Vagina (tissue), 2 donors: ENCODE data around the gene MKRN2OS. TPM values are rescaled to one million over a fixed set of nuclear protein-coding genes. Genes with fewer than 3 reads are reported as not detected.

Source experiments
- DNase-seq, 2 donors: peaks; one replicate each; pipeline ENCODE4 v3.0.0-alpha.2; 2017; ENCODE audit errors: extremely low spot score in 2 of 2
- H3K27ac ChIP-seq: fragments of 200-600 bp; sonication (generic); one replicate; pipeline ENCODE4 v1.5.1; 2019
- H3K27me3 ChIP-seq: fragments of 200-600 bp; sonication (generic); one replicate; pipeline ENCODE4 v1.5.1; 2019
- H3K36me3 ChIP-seq, 2 donors: fragments of 200-600 bp; sonication (generic); one replicate each; pipeline ENCODE4 v1.5.1; 2017 to 2019
- H3K4me1 ChIP-seq: fragments of 200-600 bp; sonication (generic); one replicate; pipeline ENCODE4 v1.5.1; 2019
- H3K4me3 ChIP-seq, 2 donors: fragments of 200-600 bp; sonication (generic); 1 replicate in 1 of 2; 2 replicates in 1 of 2; pipeline ENCODE4 v1.5.1; 2016 to 2019
- H3K9me3 ChIP-seq: fragments of 200-600 bp; sonication (generic); one replicate; pipeline ENCODE4 v1.5.1; 2019
- POLR2A ChIP-seq, 2 donors: fragments of 450-650 bp; IDR thresholded peaks; one replicate each; pipeline ENCODE4 v1.6.1; 2017; ENCODE audit warnings: antibody characterized with exemption in 2 of 2, mild to moderate bottlenecking in 2 of 2, moderate library complexity in 2 of 2
- POLR2AphosphoS5 ChIP-seq, 2 donors: sonication (generic); formaldehyde crosslinking; IDR thresholded peaks; one replicate each; pipeline ENCODE4 v1.9.0; 2017; ENCODE audit warnings: antibody characterized with exemption in 2 of 2, mild to moderate bottlenecking in 2 of 2, low read depth in 1 of 2; ENCODE audit not compliant: insufficient read depth in 1 of 2
- intact Hi-C: fragments of 100-400 bp; cut with DNase I; formaldehyde crosslinking; loops from one replicate; pipeline ENCODE4 v1.15.1; 2023
- total RNA-seq: library from RNA; depleted of rRNA; stranded (reverse); fragments of >200 nt; gene quantifications from one replicate; pipeline ENCODE4 v1.2.3, GENCODE V29; 2016
- TF ChIP-seq, protein P1 (sequence below), 3 experiments: fragments of 450-650 bp in 2 of 3; fragments of 200-600 bp in 1 of 3; sonication (generic) in 1 of 3; IDR thresholded peaks; one replicate each; pipeline ENCODE4 v1.5.1; 2017 to 2019; ENCODE audit warnings: antibody characterized with exemption in 3 of 3, mild to moderate bottlenecking in 2 of 3, moderate library complexity in 2 of 3

MKRN2OS gene
- total RNA-seq, 1 donor from 2014 or later = not detected

- Histone ChIP-seq H3K27ac (no peak overlapping the region), H3K4me1 (no peaks in the 10 kb centered on the region), H3K36me3 (peaks cover 4 to 79% of the 10 kb centered on the region in 2 donors), H3K9me3 (no peaks in the 10 kb centered on the region), H3K27me3 (no peaks in the 10 kb centered on the region), H3K4me3 (no peak overlapping the region)
- TF ChIP-seq, protein P1, sequence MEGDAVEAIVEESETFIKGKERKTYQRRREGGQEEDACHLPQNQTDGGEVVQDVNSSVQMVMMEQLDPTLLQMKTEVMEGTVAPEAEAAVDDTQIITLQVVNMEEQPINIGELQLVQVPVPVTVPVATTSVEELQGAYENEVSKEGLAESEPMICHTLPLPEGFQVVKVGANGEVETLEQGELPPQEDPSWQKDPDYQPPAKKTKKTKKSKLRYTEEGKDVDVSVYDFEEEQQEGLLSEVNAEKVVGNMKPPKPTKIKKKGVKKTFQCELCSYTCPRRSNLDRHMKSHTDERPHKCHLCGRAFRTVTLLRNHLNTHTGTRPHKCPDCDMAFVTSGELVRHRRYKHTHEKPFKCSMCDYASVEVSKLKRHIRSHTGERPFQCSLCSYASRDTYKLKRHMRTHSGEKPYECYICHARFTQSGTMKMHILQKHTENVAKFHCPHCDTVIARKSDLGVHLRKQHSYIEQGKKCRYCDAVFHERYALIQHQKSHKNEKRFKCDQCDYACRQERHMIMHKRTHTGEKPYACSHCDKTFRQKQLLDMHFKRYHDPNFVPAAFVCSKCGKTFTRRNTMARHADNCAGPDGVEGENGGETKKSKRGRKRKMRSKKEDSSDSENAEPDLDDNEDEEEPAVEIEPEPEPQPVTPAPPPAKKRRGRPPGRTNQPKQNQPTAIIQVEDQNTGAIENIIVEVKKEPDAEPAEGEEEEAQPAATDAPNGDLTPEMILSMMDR (IDR thresholded peaks at IDR 0.05) = no peak
- TF ChIP-seq POLR2A (IDR thresholded peaks at IDR 0.05) (no peak), POLR2AphosphoS5 (IDR thresholded peaks at IDR 0.05; ENCODE audit: insufficient read depth in 1 of 2, low read depth in 1 of 2) (no peak)
- no peak for DNase-seq
- intact Hi-C loops = no loop called here
Measured at GRCh38 chr3:12577379-12577778, 32.1 kb upstream of the MKRN2OS start.

DNA sequence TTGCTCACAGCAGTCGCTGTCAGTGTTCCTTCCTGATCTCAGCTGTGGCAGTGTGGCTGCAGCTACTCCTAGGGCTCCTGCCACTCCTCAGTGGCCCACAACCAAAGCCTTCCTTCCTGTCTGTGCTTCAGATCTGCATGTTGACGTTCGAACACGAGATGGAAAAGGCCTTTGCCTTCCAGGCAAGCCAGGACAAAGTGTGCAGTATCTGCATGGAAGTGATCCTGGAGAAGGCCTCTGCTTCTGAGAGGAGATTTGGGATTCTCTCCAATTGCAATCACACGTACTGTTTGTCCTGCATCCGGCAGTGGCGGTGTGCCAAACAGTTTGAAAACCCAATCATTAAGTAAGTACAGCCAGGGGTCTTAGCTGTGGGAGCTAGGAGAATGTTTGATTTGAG, 29.4 kb upstream of the MKRN2OS start:
- H3K36me3 ChIP-seq = peaks cover 8 to 90% of the 10 kb centered on the region in 2 donors
- no peak for DNase-seq
- TF ChIP-seq POLR2AphosphoS5 (IDR thresholded peaks at IDR 0.05; ENCODE audit: insufficient read depth in 1 of 2, low read depth in 1 of 2) (no peak), POLR2A (IDR thresholded peaks at IDR 0.05) (no peak)
- TF ChIP-seq, protein P1 (IDR thresholded peaks at IDR 0.05) = no peak
- H3K4me1 ChIP-seq = no peaks in the 10 kb centered on the region
- no peaks in the 10 kb centered on the region for H3K9me3 ChIP-seq
- H3K4me3 ChIP-seq = no peak overlapping the region
- no peaks in the 10 kb centered on the region for H3K27me3 ChIP-seq
- H3K27ac ChIP-seq = no peak overlapping the region
- intact Hi-C loops = no loop called here

DNA sequence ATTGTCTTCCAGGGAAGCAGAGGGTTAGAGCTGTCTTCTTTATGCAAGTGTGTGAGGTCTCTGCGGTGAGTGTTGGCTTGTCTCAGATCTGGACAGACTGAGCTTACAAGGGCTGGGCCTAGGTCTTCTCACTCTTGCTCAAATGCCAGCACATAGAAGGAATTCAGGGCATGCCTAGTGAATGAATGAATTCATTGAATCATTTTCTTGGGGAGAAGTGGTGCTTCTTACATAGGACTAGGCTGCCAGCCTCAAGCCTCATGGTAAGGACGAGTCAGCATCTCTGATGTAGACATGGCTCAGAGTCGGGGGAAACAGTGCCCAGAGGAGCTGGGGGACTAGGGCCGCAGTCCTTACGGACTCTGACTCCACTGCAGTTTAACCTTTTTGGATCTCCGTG, 28.8 kb upstream of the MKRN2OS start:
- no peaks in the 10 kb centered on the region for H3K9me3 ChIP-seq
- H3K27me3 ChIP-seq = no peaks in the 10 kb centered on the region
- no peak overlapping the region for H3K27ac ChIP-seq
- intact Hi-C loops = no loop called here
- H3K4me3 ChIP-seq = no peak overlapping the region
- TF ChIP-seq POLR2A (IDR thresholded peaks at IDR 0.05) (no peak), POLR2AphosphoS5 (IDR thresholded peaks at IDR 0.05; ENCODE audit: insufficient read depth in 1 of 2, low read depth in 1 of 2) (no peak)
- TF ChIP-seq, protein P1 (IDR thresholded peaks at IDR 0.05) = no peak
- peaks cover 8 to 87% of the 10 kb centered on the region in 2 donors for H3K36me3 ChIP-seq
- peaks cover 2% of the 10 kb centered on the region for H3K4me1 ChIP-seq
- no peak for DNase-seq

GRCh38 chr3:12571986-12572385, 26.7 kb upstream of the MKRN2OS start:
- peaks cover 15% of the 10 kb centered on the region for H3K4me1 ChIP-seq
- no peaks in the 10 kb centered on the region for H3K27me3 ChIP-seq
- no peak for DNase-seq
- H3K36me3 ChIP-seq = peaks cover 8 to 74% of the 10 kb centered on the region in 2 donors
- no peak overlapping the region for H3K4me3 ChIP-seq
- TF ChIP-seq POLR2A (IDR thresholded peaks at IDR 0.05) = no peak
- TF ChIP-seq POLR2AphosphoS5 (IDR thresholded peaks at IDR 0.05; ENCODE audit: insufficient read depth in 1 of 2, low read depth in 1 of 2) = no peak
- TF ChIP-seq, protein P1 (IDR thresholded peaks at IDR 0.05) = no peak
- H3K27ac ChIP-seq = no peak overlapping the region
- intact Hi-C loops = no loop called here
- no peaks in the 10 kb centered on the region for H3K9me3 ChIP-seq

GRCh38 chr3:12569836-12570235, 24.5 kb upstream of the MKRN2OS start:
- intact Hi-C loops = no loop called here
- Histone ChIP-seq H3K27ac (no peak overlapping the region), H3K4me3 (no peak overlapping the region), H3K36me3 (peaks cover 8 to 53% of the 10 kb centered on the region in 2 donors), H3K9me3 (peaks cover 8% of the 10 kb centered on the region), H3K4me1 (peaks cover 15% of the 10 kb centered on the region), H3K27me3 (no peaks in the 10 kb centered on the region)
- DNase-seq = no peak
- TF ChIP-seq POLR2A (IDR thresholded peaks at IDR 0.05) = no peak
